Left lobe of liver (tissue), 2 donors: Measurements from ENCODE around the gene PDE4D. TPM values are rescaled to one million over a fixed set of nuclear protein-coding genes. Genes with fewer than 3 reads are reported as not detected.

ENCODE experiments used
- ATAC-seq: fragments of 200-7000 bp; cut with Tn5 transposase; one replicate; pipeline ENCODE4 v1.9.1; 2020; ENCODE audit warnings: mild to moderate bottlenecking, moderate library complexity
- DNase-seq: peaks from one replicate; pipeline ENCODE4 v3.0.0-alpha.2; 2020; ENCODE audit warnings: low spot score
- total RNA-seq: library from RNA; stranded (reverse); gene quantifications from one replicate; pipeline ENCODE4 v1.2.1, GENCODE V29; 2021
- donor health status: DM: no; HTN: no; CAD: no; lungs with moderate emphysema.
- donor health status: DM: no; HTN: yes; CAD: no.

Gene PDE4D
- total RNA-seq, 1 donor from 2014 or later: 2.4 TPM

DNA sequence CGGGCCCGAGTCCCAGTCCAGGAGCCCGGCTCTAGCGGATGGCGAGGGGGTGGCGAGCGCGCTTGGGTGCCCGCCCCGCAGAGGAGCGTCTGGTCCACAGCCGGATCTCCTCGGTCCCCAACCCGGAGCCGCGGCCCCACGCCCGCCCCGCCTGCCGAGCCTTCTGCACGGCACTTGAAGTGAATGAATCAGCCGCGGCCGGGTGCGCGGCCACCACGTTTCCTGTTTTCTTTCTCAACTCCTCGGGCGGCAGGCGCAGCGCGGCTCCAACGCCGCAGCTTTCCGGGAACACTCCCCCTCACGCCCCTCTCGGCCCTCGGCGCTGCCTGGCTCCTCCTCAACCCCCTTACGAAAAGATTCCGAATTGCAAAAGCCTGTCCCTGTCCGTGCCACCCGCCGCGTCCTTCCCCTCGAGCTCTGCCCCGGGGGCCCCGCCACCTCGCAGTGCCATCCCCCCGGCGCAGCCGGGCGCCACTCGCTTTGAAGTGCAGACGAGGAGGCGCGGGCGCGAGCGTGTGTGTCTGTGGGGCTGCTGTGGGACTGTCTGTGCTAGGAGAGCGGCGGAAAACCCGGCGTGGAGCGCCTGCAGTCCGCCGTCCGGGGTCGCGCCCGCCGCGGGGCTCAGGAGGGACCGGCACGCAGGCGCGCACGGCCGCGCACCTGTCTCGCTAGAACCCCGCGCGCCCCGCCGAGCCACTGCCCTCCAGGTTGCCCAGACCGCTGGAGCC lies 854.1 kb downstream of the PDE4D start:
- peak; percentile 64 for DNase-seq
- ATAC-seq: peak; percentile 72

DNA sequence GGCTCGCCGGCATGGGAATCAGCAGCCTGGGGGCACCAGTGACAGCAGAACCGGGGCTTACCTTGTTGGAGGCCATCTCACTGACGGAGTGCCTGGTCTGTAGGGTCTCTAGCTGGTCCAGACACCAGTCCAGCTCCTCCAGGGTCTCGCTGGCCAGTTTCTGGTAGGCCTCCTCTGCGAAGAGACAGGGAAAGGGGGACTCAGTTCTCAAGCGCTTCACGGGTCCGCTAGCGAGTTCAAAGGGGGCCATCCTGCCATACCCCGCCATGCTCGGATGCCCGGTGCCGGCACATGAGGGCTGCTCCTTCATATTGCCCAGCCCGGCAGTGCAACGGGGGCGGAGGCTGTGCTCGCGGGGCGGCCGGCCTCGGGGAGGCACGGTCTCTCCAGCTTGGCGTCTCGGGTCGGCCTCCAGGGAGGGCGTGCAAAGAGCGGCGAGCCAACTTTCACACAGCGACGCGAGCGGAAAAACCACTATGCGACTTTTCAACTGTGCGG lies 854.7 kb downstream of the PDE4D start:
- DNase-seq: no peak
- peak; percentile 62 for ATAC-seq

DNA sequence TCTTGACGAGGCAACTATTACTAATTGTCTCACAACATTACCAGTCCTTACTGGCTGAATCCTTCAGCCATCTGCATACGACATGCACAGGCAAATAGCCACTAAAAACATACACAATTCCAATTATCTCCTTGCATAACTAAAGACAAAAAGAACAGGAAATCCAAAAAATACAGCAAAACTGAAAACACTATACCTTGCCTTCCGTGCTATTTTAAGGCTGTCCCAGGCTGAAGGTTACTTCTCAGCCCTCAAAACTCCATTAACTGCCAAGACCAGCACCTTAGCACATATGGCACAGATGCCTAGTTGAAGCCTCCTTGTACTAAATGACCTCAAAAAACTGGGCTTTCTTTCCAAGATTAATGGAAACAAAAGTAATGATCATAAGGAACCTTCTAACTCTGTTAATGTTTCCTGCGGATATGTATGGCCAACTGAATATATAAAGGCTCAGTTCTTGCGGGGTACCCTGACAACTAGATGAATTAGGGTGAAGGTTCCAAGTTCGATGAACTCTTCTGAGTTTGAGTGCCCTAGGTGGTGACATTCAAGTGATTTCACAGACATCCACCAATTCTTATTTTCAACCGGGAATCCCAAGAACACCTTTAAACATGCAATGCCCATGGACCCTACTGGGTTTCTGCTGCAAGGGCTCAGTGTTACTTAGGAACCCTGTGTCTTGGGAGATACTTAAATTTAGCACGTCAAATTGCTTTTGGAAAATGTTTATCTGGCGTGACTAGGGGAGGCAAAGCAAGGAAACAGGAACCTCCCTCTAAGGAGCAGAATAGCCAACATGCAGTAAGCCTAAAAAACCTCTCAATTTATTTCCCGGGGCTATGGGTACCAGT lies 855.4 kb downstream of the PDE4D start:
- ATAC-seq: no peak
- DNase-seq: no peak

DNA sequence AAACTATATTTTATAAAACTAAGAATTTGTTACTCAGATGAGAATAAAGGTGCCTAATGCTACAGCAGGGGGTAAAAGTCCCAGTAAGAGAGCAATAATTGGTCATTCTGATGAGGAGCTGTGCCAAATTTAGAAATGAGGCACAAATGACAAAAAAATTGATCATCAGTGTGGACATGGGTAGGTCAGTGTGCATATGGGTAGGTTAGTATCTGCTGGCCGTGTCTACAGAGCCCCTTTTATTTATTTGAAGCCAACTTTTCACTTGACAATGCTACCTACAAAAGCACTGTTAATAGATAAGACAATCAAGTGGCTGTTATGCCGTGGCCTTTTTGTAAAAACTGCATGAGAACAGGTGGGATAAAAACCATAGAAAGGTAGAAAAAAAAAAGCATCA lies 856.1 kb downstream of the PDE4D start:
- no peak for DNase-seq
- no peak for ATAC-seq

DNA sequence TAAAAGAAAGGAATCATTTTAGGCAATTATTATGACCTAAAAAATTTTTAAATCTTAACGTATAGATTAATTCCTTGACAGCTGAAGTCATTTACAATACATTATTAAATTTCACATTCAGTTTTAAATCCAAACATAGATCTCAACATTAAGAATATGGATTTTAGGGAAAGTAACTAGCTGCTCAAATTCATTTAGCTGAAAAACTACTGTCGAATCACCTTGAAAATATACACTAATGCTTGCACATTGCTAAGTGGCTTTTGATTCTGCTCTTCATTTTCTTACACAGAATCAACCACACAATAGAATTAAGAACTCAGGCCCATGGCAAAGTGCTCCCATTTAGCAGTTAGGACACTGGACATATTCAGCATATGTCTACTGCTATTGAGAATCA lies 856.5 kb downstream of the PDE4D start:
- ATAC-seq (no peak), DNase-seq (no peak)

DNA sequence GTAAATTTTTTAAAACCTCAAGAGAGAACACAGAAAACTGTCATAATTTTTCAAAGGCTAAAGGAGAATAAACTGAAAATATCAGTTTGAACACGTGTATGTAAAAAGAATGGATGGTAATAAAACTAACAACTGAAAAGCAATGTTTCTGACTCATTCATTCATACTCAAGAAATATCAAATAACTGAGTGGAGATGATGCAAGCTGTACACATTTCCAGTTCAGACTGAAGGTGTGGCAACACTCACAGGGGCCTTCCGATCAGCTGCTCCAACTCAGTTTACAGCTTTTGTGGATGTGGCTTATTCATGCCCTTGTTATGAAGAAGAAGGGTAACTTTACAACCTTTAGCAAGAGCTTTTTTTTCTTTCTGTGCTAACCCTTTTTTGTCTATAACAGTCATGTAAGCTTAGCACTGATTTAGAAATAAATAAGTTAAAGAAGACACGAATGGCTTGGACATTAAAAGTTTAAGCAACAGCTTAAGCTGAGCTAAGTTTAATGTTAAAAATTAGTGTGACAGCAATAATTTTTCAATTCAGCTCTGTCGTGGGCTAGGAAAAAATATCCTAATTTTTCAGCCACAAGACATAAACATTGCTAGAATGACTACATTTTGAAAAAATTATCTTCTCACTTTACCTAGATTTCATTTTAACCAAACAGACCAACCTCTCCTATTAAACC lies 857.1 kb downstream of the PDE4D start:
- ATAC-seq (no peak), DNase-seq (no peak)

DNA sequence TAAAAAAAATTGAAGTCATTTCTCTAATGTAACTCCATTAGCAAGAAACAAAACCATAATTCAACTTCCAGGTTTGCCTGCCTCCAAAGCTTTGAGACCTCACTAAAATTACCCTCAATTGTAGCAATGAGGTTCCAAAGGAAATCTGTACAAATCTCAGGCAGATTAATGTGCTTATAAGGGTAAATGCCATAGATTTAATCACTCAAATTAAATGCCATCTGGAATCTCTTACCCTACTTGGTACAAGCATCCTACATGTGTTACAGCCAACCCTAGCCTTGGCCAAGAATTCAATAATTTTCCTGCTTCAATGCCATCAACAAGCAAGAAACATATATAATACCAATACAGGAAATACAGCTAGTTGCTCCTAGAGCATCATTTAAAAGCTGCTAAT lies 857.8 kb downstream of the PDE4D start:
- no peak for ATAC-seq
- no peak for DNase-seq

DNA sequence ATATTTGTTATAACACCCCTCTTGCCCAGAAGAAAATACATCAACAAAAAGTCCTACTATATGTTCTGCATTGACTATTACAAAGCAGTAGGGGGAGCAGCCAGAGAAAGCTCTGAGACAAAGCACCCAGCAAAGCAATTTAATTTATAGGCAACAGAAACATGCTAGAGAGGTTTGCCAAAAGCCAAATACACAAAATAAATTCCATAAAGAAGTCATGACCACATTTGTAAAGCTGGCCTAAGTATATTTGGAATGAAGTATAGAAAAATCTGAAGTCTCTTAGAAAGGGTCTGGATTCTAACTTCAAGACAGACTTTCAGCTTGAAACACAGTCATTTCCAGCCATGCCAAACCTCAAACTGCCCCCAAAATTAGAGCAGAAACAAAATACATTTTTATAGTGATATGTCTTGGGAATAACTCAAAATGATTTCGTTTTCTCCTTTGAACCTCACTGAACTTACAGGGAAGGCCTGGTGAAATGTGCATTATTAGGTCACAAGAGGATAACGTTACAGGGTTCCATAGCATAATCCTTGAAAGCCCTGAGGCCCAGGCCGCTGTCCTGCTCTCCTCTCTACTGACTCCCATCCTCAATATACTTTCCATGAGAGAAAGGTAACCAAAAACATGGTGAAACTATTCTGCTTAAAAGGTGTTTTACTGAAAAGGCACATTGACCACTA lies 858.9 kb downstream of the PDE4D start:
- ATAC-seq (no peak), DNase-seq (no peak)

DNA sequence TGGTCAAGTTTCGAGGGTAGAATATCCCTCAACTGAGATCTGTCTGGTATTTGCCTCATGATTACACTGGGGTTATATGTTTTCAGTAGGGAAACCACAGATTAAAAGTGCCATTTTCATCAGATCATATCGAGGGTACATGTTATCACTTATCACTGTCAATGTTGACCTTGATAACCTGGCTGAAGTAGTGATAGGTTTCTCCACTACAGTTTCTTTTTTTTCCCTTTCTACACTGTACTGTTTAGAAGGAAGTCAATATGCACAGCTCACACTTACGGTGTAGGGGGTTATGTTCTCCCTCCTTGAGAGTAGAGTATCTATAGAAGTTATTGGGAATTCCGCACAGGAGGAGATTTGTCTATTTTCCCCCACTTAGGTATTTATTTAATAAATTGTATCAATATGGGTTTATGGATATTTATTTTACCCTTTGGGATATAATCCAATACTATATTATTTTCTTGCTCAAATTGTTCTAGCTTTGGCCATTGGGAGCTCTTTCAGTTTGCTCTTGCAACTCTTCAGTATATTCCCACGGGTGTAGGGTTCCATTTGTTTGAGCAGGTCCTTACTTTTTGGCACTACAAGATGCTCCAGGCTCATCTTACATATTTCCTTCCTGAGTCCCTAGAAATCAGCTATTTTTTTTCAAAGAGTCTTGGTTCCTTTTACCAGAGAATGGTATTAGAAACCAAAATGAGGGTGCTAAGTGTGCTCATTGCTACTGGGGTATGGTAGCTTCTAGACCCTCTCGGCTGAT lies 866.2 kb downstream of the PDE4D start:
- no peak for DNase-seq
- no peak for ATAC-seq

DNA sequence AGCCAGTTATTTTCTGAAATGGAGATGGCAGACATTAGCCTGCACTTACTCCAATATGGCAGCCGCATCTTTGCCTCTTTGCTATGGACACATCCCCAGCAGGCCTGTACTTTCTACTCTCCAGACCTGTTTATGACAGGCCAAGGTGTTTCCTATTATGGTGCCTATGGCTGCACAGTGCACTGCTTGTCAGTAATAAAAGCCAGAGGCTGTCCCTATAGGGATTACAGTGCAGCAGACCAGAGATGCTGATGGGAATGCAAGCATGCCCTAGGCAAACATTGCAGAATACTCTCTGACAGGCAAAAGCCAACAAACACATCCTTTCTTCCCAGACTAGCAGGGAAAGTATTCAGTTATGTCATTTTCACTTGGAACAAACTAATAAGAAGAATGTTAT lies 867.8 kb downstream of the PDE4D start:
- no peak for DNase-seq
- no peak for ATAC-seq

DNA sequence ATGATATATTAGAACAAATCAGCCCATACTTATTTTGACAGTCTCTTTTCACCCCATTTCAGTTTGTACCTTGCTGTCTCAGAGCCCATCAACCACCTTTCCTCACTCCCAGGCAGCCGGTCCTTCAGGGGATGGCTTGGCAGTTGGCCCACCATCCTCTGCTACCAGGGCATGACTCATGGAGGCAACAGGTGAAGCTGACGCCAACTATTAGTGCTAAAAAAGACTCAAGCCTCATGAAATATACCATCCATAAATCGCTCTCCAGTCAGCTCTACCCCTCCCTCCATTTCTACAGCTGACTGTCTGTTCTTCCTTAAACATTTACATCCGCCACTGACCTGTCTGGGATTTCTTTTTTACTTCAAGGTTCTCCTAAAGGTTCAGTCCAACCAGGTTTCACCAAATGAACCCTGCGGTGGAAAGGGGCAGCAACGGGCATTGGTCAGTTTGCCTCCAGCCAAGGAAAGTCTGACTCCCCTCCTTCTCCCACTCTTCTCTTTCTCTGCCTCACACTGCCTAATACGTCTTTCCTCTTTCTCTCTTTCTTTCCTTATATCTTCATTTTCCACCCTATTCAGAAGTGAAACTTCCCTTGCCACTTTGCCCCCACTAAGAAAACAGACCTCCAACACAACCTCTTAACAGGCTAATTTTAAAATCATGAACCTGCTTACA lies 871.5 kb downstream of the PDE4D start:
- ATAC-seq: no peak
- no peak for DNase-seq

DNA sequence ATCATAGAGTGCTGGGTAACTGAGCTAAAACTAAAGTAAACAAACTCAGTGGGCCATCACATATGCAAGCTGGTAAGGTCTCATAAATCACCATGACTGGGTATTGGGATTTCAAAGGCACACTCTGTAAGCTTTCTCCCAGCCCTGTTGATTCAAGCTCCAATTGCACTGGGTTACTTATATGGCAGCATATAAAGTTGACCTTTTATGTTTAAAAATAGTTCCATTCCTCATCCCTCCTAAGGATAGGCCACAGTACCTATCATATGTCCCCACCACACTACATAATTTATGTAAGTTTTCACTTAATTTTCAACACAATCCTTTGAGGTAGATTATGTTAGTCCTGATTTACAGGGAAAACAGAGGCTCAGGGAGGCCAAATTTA lies 872.2 kb downstream of the PDE4D start:
- no peak for ATAC-seq
- DNase-seq: no peak

DNA sequence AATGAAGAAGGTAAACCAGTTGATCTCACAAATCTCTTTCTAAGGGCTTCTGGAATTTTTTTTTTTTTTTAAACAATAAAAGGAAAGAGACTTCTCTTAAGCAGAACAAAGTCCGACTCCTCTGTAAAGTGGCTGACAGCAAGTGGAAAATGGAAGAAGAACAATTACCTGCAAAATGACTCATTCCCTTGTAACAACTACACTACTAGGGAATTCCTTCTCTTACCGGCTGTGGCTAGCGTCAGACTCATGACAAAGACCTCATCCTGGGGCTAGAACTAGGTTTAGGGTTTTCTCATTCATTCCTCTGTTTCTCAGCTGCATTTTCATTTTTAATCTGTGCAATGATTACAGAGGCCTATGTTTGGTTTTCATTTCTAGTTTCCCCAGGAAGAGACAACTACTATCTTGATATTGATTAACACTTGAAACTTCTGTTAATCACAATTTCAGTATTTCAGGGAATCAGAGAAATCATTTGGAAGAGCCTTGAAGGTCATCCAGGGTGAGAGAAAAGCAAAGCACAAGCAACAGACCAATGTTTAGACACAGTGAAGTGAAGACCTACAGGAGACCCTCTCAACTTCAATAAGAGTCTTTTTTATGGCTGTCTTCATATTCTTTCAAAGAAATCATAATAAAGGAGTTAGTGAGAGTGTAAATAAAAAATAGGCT lies 872.8 kb downstream of the PDE4D start:
- no peak for DNase-seq
- no peak for ATAC-seq

DNA sequence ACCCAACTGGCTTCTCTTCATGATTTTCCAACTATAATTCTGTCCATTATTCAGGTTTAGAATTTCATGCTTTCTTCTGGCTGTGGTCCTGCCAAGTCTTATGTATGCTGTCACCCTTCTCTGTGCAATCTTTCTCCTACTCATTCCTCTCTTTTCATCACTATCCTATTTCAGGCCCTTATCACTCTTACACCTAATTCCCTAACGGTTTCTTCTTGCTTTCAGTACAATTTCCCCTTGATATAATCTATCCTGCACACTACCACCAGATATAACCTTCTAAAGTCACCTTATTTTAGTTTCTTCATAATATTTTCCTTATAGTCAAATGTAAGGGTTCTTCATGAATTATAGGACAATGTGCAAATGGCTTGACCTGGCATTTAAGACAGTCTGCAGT lies 874.4 kb downstream of the PDE4D start:
- ATAC-seq (no peak), DNase-seq (no peak)

DNA sequence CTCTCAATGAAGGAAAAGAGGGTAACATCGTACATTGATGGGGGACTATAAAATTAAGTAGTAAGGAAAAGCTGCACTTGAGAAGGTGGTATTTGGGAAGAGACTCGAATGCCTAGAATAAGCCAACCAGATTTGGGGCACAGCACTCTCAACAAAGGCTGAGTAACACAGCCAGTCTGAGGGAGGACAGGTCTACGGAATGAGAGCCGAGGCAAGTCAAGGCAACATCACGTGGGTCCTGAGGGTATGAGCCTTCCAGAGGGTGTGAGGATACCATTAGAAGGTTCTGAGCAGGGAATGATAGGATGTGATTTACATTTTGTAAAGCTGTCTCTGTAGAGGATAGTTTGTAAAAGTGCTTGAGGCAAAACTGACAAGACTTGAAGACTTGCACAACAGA lies 876.6 kb downstream of the PDE4D start:
- ATAC-seq (no peak), DNase-seq (no peak)

DNA sequence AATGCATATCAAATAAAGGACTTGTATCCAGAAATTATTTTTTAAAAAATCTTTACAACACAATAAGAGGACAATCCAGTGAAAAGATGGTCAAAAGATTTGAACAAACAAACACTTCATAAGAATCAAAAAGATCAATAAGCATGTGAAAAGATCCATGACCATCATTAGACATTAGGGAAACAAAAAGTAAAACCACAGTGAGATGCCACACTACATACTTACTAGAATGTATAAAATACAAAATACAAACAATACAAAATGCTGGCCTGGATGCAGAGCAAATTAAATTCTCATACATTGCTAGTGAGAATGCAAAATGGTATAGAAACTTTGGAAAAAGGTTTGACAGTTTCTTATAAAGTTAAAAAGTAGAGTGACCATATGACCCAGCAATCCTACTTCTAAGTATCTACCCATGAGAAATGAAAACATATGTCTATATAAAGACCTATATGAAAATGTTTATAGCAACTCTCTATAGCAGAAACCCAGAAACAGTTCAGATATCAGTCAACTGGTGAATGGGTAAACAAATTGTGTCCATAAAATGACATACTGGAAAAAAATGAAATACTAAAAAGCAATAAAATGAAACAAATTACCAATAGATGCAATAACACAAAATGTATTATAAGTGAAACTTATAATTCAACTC lies 884.6 kb downstream of the PDE4D start:
- no peak for DNase-seq
- no peak for ATAC-seq

DNA sequence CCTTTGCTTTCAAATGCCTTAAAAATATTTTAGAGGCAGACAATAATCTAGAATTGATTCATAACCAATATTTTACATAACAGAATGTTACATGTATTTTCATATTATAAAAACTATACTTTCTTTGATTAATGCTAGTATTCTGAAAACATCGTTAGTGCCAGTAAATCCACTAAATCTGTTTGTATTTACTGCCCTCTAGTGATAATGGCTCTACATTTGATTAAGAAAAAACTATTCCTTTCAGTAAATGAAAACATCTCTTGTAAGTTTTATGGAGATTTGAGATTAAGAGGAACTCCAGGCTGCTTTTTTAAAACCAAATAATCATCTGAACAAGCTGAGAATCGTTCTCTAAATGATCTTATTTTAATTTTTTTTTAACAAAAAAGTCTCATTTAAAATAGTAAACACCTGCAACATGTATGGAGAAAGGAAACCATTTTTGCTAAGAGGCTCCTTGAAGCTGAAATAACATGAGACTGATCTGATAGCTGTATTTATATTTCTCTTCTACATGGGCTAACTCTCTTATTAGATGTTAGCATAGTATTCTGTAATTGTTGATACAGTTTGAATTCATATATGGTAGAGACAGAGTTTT lies 886.0 kb downstream of the PDE4D start:
- DNase-seq (no peak), ATAC-seq (peak; percentile 55)
